ENCODE results near the gene PCAT7. TPM values are rescaled to one million over a fixed set of nuclear protein-coding genes. Genes with fewer than 3 reads are reported as not detected.
A peak's percentile ranks its signal among the peaks of the same experiment; 100 is the strongest.

Gene PCAT7
- total and polyA plus RNA-seq, 9 of the 15 experiments (the other 6 are each of a cell fraction or from before 2014, with no cell fraction given) = 0.09 to 0.13 TPM; not detected in 7

DNA sequence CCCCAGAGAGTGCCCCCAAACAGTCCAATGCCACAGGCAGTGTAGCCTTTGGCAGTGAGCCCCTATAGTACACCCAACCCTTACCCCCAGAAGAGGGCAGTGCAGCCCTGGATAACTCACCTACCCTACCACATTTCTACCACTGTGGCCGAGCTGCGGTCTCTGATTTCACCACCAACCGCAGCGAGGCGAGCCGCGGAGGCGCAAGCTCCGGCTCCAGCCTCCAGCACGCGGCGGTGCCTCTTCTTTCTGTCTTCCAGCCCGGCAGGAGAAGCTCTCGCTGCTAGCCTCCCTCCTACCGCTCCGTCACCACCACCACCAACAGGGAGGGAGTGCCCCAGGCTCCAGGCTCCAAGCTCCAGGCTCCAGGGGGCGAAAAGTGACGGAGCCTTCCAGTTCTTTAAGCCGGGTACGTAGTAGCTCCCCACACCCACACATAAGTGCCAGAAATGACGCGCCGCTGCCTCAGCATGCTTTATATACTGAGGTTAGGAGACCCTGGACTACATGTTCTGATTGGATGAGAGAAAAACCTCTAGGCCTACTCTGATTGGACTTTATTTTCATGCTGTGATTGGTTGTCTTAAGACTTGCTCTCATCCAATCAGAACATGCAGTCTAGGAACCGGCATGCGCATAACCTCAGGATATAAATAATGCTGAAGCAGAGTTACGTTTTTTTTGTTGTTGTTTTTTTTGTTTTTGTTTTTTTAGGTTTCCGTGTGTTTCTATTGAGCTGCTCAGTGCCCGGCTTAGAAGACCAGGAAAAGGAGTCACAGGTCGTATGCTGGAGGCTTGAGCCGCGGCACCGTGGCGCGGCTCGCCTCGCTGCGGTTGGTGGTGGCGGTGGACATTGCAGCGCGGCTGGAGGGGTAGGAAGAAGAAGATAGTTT lies at the start of gene PCAT7 (continued):
- no peak for TF ChIP-seq GTF2B (IDR thresholded peaks at IDR 0.05; ENCODE audit: extremely low read depth, insufficient read length)
- peak; percentile 71 for TF ChIP-seq NFYB (IDR thresholded peaks at IDR 0.05; ENCODE audit: extremely low read depth, insufficient read length)
- TF ChIP-seq, protein P1, sequence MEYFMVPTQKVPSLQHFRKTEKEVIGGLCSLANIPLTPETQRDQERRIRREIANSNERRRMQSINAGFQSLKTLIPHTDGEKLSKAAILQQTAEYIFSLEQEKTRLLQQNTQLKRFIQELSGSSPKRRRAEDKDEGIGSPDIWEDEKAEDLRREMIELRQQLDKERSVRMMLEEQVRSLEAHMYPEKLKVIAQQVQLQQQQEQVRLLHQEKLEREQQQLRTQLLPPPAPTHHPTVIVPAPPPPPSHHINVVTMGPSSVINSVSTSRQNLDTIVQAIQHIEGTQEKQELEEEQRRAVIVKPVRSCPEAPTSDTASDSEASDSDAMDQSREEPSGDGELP (CRISPR knock-in tag; IDR thresholded peaks at IDR 0.05; ENCODE audit: borderline replicate concordance) = 0 out of 2 replicates have a peak, but pooled peaks have one; percentile 23
- TF ChIP-seq RNF2 (IDR thresholded peaks at IDR 0.05) = 0 out of 2 replicates have a peak, but pooled peaks have one; percentile 19
- TF ChIP-seq, protein P2, sequence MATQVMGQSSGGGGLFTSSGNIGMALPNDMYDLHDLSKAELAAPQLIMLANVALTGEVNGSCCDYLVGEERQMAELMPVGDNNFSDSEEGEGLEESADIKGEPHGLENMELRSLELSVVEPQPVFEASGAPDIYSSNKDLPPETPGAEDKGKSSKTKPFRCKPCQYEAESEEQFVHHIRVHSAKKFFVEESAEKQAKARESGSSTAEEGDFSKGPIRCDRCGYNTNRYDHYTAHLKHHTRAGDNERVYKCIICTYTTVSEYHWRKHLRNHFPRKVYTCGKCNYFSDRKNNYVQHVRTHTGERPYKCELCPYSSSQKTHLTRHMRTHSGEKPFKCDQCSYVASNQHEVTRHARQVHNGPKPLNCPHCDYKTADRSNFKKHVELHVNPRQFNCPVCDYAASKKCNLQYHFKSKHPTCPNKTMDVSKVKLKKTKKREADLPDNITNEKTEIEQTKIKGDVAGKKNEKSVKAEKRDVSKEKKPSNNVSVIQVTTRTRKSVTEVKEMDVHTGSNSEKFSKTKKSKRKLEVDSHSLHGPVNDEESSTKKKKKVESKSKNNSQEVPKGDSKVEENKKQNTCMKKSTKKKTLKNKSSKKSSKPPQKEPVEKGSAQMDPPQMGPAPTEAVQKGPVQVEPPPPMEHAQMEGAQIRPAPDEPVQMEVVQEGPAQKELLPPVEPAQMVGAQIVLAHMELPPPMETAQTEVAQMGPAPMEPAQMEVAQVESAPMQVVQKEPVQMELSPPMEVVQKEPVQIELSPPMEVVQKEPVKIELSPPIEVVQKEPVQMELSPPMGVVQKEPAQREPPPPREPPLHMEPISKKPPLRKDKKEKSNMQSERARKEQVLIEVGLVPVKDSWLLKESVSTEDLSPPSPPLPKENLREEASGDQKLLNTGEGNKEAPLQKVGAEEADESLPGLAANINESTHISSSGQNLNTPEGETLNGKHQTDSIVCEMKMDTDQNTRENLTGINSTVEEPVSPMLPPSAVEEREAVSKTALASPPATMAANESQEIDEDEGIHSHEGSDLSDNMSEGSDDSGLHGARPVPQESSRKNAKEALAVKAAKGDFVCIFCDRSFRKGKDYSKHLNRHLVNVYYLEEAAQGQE (IDR thresholded peaks at IDR 0.05; ENCODE audit: borderline replicate concordance) = peak; percentile 58; the same call in 1 of the 2 replicates
- TF ChIP-seq, protein P2 (CRISPR knock-in tag; IDR thresholded peaks at IDR 0.05; ENCODE audit: low read depth) = no peak
- peak; percentile 16 to 76 for TF ChIP-seq E2F6 (IDR thresholded peaks at IDR 0.05; ENCODE audit: borderline replicate concordance in 1 of 2, extremely low read depth in 1 of 2, insufficient read depth in 1 of 2, insufficient read length in 1 of 2, low read depth in 1 of 2, low read length in 1 of 2, poor library complexity in 1 of 2, severe bottlenecking in 1 of 2)
- no peak for TF ChIP-seq SMAD3 (CRISPR knock-in tag; conservative IDR thresholded peaks at IDR 0.05)
- peak; percentile 37; the same call in 1 of the 2 replicates for TF ChIP-seq SMC3 (conservative IDR thresholded peaks at IDR 0.05; ENCODE audit: insufficient read depth, low read depth, low read length)
- peak; percentile 66 to 72 for TF ChIP-seq NRF1 (conservative IDR thresholded peaks at IDR 0.05 in 1 of 2, IDR thresholded peaks at IDR 0.05 in 1 of 2)

Measured in K562 (cell line).